Renal cortical epithelial cell (primary cell): Measurements from ENCODE around the gene CES3. TPM values are rescaled to one million over a fixed set of nuclear protein-coding genes. Genes with fewer than 3 reads are reported as not detected.
A peak's percentile ranks its signal among the peaks of the same experiment; 100 is the strongest.
"Not testable (repeated sequence)": the region's sequence is repeated elsewhere in the genome, so short reads cannot be mapped to it uniquely, and the experiment has no call there.

Source experiments
- DNase-seq: peaks from one replicate; pipeline ENCODE4 v3.0.0-alpha.2; 2011; ENCODE audit warnings: low read depth
- total RNA-seq: library from RNA; depleted of rRNA; stranded (reverse); fragments of >200 nt; gene quantifications from 2 replicates; pipeline ENCODE4 v1.2.3, GENCODE V29; 2014

The CES3 gene
- total RNA-seq, 1 donor from 2014 or later, result 1.3 TPM

GRCh38 chr16:66946541-66946940 is 14.5 kb upstream of the CES3 start:
- no peak for DNase-seq

GRCh38 chr16:66946974-66947301 is 14.1 kb upstream of the CES3 start:
- DNase-seq, result no peak

GRCh38 chr16:66947302-66948065 is 13.6 kb upstream of the CES3 start:
- peak; percentile 83 for DNase-seq

- no peak for DNase-seq
Observed at GRCh38 chr16:66948134-66948836, 12.8 kb upstream of the CES3 start.

GRCh38 chr16:66948837-66949225 is 12.2 kb upstream of the CES3 start:
- no peak for DNase-seq

GRCh38 chr16:66949472-66949871 is 11.6 kb upstream of the CES3 start:
- DNase-seq, result no peak

- peak; percentile 17 for DNase-seq
Observed at GRCh38 chr16:66950437-66950836, 10.6 kb upstream of the CES3 start.

- DNase-seq, result peak; percentile 42
Observed at GRCh38 chr16:66950971-66951790, 9.9 kb upstream of the CES3 start.

GRCh38 chr16:66952430-66953110 is 8.5 kb upstream of the CES3 start:
- DNase-seq, result no peak

- no peak for DNase-seq
Observed at GRCh38 chr16:66953462-66954096, 7.5 kb upstream of the CES3 start.

- DNase-seq, result peak; percentile 68
Observed at GRCh38 chr16:66954097-66954659, 6.9 kb upstream of the CES3 start.

GRCh38 chr16:66955363-66956153 is 5.5 kb upstream of the CES3 start:
- not testable (repeated sequence) for DNase-seq

- not testable (repeated sequence) for DNase-seq
Observed at GRCh38 chr16:66956154-66956457, 5.0 kb upstream of the CES3 start.

GRCh38 chr16:66958857-66959703 is 2.0 kb upstream of the CES3 start:
- no peak for DNase-seq

- DNase-seq, result no peak
Observed at GRCh38 chr16:66959704-66960161, 1.3 kb upstream of the CES3 start.

- no peak for DNase-seq
Observed at GRCh38 chr16:66960270-66960669, 796 bp upstream of the CES3 start.

- no peak for DNase-seq
Observed at GRCh38 chr16:66961914-66962313, 848 bp downstream of the CES3 start.

GRCh38 chr16:66964049-66964448 is 3.0 kb downstream of the CES3 start:
- DNase-seq, result no peak

- DNase-seq, result no peak
Observed at GRCh38 chr16:66968847-66969246, 7.8 kb downstream of the CES3 start.
